GM23338 (cell line): ENCODE measurements around the gene BICRAL.

Experiments used
- CTCF ChIP-seq, 2 experiments: fragments of 200-600 bp in 1 of 2; sonication (generic) in 1 of 2; conservative IDR thresholded peaks; 2 replicates each; pipeline versions ENCODE4 v1.5.1 to v1.6.1; 2016 to 2017; ENCODE audit warnings: antibody characterized with exemption in 2 of 2, low read depth in 2 of 2, mild to moderate bottlenecking in 2 of 2, moderate library complexity in 1 of 2
- EZH2 ChIP-seq: fragments of 200-600 bp; sonication (generic); IDR thresholded peaks from one replicate; pipeline ENCODE4 v1.8.0; 2017; ENCODE audit warnings: antibody characterized with exemption, mild to moderate bottlenecking, low read depth; ENCODE audit not compliant: unreplicated experiment
- EZH2phosphoT487 ChIP-seq: fragments of 200-600 bp; sonication (generic); IDR thresholded peaks from one replicate; pipeline ENCODE4 v1.8.1; 2018; ENCODE audit warnings: antibody characterized with exemption; ENCODE audit not compliant: unreplicated experiment
- JUNB ChIP-seq: IDR thresholded peaks from one replicate; pipeline ENCODE4 v1.6.1; 2016; ENCODE audit warnings: antibody characterized with exemption; ENCODE audit not compliant: unreplicated experiment
- NANOG ChIP-seq: IDR thresholded peaks from 2 replicates; pipeline ENCODE4 v1.6.1; 2016; ENCODE audit warnings: antibody characterized with exemption, borderline replicate concordance
- POLR2AphosphoS5 ChIP-seq: IDR thresholded peaks from 2 replicates; pipeline ENCODE4 v1.6.1; 2016; ENCODE audit warnings: antibody characterized with exemption, low read depth
- REST ChIP-seq: IDR thresholded peaks from one replicate; pipeline ENCODE4 v1.6.1; 2018; ENCODE audit warnings: antibody characterized with exemption; ENCODE audit not compliant: unreplicated experiment
- STAT1 ChIP-seq: IDR thresholded peaks from one replicate; pipeline ENCODE4 v1.6.1; 2016; ENCODE audit warnings: antibody characterized with exemption; ENCODE audit not compliant: unreplicated experiment

- TF ChIP-seq POLR2AphosphoS5 (no peak), CTCF (conservative IDR thresholded peaks at IDR 0.05; ENCODE audit: low read depth in 2 of 2) (no peak), REST (no peak), JUNB (no peak), NANOG (no peak), EZH2 (no peak), EZH2phosphoT487 (no peak), STAT1 (no peak)
Measured at GRCh38 chr6:42817907-42818306, 36.1 kb downstream of the BICRAL start.
